ENCODE measurements around the gene SLC26A4.

DNA sequence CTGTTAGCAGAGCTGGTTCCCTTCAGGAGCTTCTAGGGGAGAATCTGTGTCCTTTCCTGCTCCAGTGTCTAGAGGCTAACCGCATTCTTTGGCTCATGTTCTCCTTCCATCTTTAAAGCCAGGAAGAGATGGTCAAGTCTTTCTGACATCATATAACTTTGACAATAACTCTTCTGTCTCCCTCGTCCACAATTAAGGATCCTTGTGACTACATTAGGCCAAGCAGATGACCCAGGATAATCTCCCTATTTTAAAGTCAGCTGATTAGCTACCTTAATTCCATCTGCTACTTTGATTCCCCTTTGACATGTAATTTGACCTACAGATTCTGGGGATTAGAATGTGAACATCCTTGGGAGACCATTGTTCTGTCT lies 28.1 kb upstream of the SLC26A4 start:
- TF ChIP-seq, protein P1, sequence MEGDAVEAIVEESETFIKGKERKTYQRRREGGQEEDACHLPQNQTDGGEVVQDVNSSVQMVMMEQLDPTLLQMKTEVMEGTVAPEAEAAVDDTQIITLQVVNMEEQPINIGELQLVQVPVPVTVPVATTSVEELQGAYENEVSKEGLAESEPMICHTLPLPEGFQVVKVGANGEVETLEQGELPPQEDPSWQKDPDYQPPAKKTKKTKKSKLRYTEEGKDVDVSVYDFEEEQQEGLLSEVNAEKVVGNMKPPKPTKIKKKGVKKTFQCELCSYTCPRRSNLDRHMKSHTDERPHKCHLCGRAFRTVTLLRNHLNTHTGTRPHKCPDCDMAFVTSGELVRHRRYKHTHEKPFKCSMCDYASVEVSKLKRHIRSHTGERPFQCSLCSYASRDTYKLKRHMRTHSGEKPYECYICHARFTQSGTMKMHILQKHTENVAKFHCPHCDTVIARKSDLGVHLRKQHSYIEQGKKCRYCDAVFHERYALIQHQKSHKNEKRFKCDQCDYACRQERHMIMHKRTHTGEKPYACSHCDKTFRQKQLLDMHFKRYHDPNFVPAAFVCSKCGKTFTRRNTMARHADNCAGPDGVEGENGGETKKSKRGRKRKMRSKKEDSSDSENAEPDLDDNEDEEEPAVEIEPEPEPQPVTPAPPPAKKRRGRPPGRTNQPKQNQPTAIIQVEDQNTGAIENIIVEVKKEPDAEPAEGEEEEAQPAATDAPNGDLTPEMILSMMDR (IDR thresholded peaks at IDR 0.05): no peak
- no peak for TF ChIP-seq POLR2A (IDR thresholded peaks at IDR 0.05)
